OCI-LY3 (cell line): Measurements from ENCODE around the gene TRIM7.
A peak's percentile ranks its signal among the peaks of the same experiment; 100 is the strongest.

ENCODE experiments used
- H2AFZ ChIP-seq: fragments of 200-600, 300-600 bp; shearing (Covaris generic); 2 replicates; pipeline ENCODE4 v1.6.0; 2014; ENCODE audit warnings: antibody characterized with exemption, low read depth, low read length
- H3K27ac ChIP-seq: fragments of 200-600, 300-600 bp; sonication (generic); 2 replicates; pipeline ENCODE4 v1.5.1; 2014; ENCODE audit warnings: mild to moderate bottlenecking, low read length, moderate library complexity, mixed read lengths
- H3K27me3 ChIP-seq: fragments of 200-600, 300-600 bp; sonication (generic); 2 replicates; pipeline ENCODE4 v1.6.1; 2014; ENCODE audit warnings: low read depth, low read length, mixed read lengths
- H3K36me3 ChIP-seq: fragments of 200-600, 300-600 bp; sonication (generic); replicated peaks from 2 replicates; pipeline ENCODE3; 2014; ENCODE audit warnings: low read depth, low read length, mixed read lengths
- H3K4me1 ChIP-seq: fragments of 300-600, 200-600 bp; sonication (generic); 2 replicates; pipeline ENCODE4 v1.6.1; 2014; ENCODE audit warnings: low read length, mixed read lengths
- H3K4me2 ChIP-seq: fragments of 200-600, 300-600 bp; sonication (generic); 2 replicates; pipeline ENCODE4 v1.6.1; 2014; ENCODE audit warnings: low read length, mixed read lengths
- H3K4me3 ChIP-seq: fragments of 300-600, 200-600 bp; sonication (generic); 2 replicates; pipeline ENCODE4 v1.5.1; 2014; ENCODE audit warnings: antibody characterized with exemption, mild to moderate bottlenecking, low read length, moderate library complexity
- H3K79me2 ChIP-seq: fragments of 300-600, 200-600 bp; shearing (Covaris generic); 2 replicates; pipeline ENCODE4 v1.6.1; 2014; ENCODE audit warnings: mild to moderate bottlenecking, low read length, mixed read lengths
- H3K9ac ChIP-seq: fragments of 300-600, 200-600 bp; shearing (Covaris generic); 2 replicates; pipeline ENCODE4 v1.6.0; 2014; ENCODE audit warnings: mild to moderate bottlenecking, low read length, moderate library complexity
- H3K9me3 ChIP-seq: fragments of 200-600, 300-600 bp; shearing (Covaris generic); 2 replicates; pipeline ENCODE4 v1.6.1; 2014; ENCODE audit warnings: low read length, mixed read lengths; ENCODE audit not compliant: insufficient read depth
- H4K20me1 ChIP-seq: fragments of 200-600, 300-600 bp; sonication (generic); 2 replicates; pipeline ENCODE4 v1.6.1; 2016; ENCODE audit warnings: low read length, mixed read lengths; ENCODE audit not compliant: insufficient read depth
- EZH2phosphoT487 ChIP-seq: fragments of 200-600 bp; shearing (Covaris generic); IDR thresholded peaks from 2 replicates; pipeline ENCODE4 v1.6.1; 2018; ENCODE audit warnings: antibody characterized with exemption, mixed run types, low read depth
- TF ChIP-seq, protein P1 (sequence below): fragments of 200-600, 300-600 bp; sonication (generic); IDR thresholded peaks from 2 replicates; pipeline ENCODE4 v1.5.1; 2014; ENCODE audit warnings: antibody characterized with exemption, low read length, low read depth

Gene TRIM7

DNA sequence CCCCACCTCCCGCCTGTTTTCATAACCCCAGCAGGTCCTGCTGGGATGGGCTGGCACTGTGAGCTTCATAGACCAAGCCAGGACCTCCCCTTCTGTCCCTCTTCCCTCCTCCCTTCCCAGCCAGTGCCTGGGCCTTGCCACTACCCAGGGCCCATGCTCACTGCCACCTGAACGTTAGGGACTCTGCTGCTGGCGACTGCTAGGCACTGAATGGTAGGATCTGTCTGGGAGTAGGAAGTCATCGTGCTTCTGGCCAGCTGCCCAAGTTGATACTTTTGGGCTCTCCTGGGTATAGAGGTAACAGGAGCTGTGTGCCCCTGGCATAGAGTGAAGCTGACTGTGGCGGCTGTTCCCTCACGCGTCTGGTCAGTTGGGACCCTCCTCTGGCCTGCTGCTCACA is 26.4 kb upstream of the TRIM7 start:
- 0 out of 2 replicates have a peak, but pooled peaks cover 2% of the 10 kb centered on the region for H3K79me2 ChIP-seq
- H3K27ac ChIP-seq: no peak overlapping the region
- no peak overlapping the region for H3K9ac ChIP-seq
- no peaks in the 10 kb centered on the region for H3K9me3 ChIP-seq
- no peak overlapping the region for H3K4me2 ChIP-seq
- H3K4me1 ChIP-seq: no peaks in the 10 kb centered on the region
- no peaks in the 10 kb centered on the region for H3K27me3 ChIP-seq
- H3K36me3 ChIP-seq: peaks cover 28% of the 10 kb centered on the region
- H2AFZ ChIP-seq: no peak overlapping the region
- H4K20me1 ChIP-seq: peaks cover 7% of the 10 kb centered on the region
- TF ChIP-seq, protein P1, sequence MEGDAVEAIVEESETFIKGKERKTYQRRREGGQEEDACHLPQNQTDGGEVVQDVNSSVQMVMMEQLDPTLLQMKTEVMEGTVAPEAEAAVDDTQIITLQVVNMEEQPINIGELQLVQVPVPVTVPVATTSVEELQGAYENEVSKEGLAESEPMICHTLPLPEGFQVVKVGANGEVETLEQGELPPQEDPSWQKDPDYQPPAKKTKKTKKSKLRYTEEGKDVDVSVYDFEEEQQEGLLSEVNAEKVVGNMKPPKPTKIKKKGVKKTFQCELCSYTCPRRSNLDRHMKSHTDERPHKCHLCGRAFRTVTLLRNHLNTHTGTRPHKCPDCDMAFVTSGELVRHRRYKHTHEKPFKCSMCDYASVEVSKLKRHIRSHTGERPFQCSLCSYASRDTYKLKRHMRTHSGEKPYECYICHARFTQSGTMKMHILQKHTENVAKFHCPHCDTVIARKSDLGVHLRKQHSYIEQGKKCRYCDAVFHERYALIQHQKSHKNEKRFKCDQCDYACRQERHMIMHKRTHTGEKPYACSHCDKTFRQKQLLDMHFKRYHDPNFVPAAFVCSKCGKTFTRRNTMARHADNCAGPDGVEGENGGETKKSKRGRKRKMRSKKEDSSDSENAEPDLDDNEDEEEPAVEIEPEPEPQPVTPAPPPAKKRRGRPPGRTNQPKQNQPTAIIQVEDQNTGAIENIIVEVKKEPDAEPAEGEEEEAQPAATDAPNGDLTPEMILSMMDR: no peak
- no peak for TF ChIP-seq EZH2phosphoT487
- no peak overlapping the region for H3K4me3 ChIP-seq

DNA sequence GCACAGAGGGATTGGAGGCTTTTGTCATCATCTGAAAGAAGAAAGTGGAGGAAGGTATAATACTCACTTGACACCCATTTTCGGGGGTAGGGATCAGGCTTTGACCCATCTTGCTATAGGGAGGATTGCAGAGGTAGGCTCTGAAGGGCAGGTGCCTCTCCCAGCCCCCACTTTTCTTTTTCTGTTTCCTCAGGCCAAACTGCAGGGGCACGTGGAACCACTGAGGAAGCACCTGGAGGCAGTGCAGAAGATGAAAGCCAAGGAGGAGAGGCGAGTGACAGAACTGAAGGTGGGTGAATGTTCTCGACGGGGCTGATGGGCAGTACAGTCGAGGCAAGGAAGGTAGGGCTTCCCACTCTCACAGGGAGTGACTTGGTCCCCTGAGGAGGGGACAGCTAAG is 25.6 kb upstream of the TRIM7 start:
- no peaks in the 10 kb centered on the region for H3K4me1 ChIP-seq
- no peak overlapping the region for H3K4me3 ChIP-seq
- no peak overlapping the region for H3K4me2 ChIP-seq
- H3K27me3 ChIP-seq: no peaks in the 10 kb centered on the region
- no peaks in the 10 kb centered on the region; the same call in 1 of the 2 replicates for H4K20me1 ChIP-seq
- H3K27ac ChIP-seq: no peak overlapping the region
- no peaks in the 10 kb centered on the region for H3K9me3 ChIP-seq
- H3K79me2 ChIP-seq: peaks cover 7% of the 10 kb centered on the region; the same call in 1 of the 2 replicates
- H3K36me3 ChIP-seq: peaks cover 19% of the 10 kb centered on the region
- H3K9ac ChIP-seq: no peak overlapping the region
- H2AFZ ChIP-seq: no peak overlapping the region
- TF ChIP-seq, protein P1: no peak
- no peak for TF ChIP-seq EZH2phosphoT487

DNA sequence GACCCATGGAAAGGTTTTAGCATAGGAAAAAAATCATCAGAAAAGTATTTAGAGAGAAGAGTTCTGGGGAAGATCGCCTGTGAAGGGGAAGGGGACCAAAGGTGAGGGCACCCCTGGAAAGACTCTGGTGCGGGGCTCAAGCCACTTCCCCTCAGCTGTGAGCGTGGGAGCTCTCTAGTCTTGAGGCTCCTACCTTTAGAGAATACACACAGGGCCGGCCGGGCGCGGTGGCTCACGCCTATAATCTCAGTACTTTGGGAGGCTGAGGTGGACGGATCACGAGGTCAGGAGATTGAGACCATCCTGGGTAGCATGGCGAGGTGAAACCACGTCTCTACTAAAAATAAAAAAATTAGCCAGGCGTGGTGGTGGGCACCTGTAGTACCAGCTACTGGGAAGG is 25.0 kb upstream of the TRIM7 start:
- peaks cover 3% of the 10 kb centered on the region for H3K4me1 ChIP-seq
- H3K9ac ChIP-seq: no peak overlapping the region
- H3K36me3 ChIP-seq: peaks cover 18% of the 10 kb centered on the region
- no peak overlapping the region for H3K4me2 ChIP-seq
- H3K9me3 ChIP-seq: no peaks in the 10 kb centered on the region
- TF ChIP-seq, protein P1: no peak
- TF ChIP-seq EZH2phosphoT487: no peak
- H3K79me2 ChIP-seq: peaks cover 12% of the 10 kb centered on the region
- no peaks in the 10 kb centered on the region; the same call in 1 of the 2 replicates for H4K20me1 ChIP-seq
- H3K27ac ChIP-seq: no peak overlapping the region
- no peaks in the 10 kb centered on the region for H3K27me3 ChIP-seq
- H3K4me3 ChIP-seq: no peak overlapping the region
- no peak overlapping the region for H2AFZ ChIP-seq

DNA sequence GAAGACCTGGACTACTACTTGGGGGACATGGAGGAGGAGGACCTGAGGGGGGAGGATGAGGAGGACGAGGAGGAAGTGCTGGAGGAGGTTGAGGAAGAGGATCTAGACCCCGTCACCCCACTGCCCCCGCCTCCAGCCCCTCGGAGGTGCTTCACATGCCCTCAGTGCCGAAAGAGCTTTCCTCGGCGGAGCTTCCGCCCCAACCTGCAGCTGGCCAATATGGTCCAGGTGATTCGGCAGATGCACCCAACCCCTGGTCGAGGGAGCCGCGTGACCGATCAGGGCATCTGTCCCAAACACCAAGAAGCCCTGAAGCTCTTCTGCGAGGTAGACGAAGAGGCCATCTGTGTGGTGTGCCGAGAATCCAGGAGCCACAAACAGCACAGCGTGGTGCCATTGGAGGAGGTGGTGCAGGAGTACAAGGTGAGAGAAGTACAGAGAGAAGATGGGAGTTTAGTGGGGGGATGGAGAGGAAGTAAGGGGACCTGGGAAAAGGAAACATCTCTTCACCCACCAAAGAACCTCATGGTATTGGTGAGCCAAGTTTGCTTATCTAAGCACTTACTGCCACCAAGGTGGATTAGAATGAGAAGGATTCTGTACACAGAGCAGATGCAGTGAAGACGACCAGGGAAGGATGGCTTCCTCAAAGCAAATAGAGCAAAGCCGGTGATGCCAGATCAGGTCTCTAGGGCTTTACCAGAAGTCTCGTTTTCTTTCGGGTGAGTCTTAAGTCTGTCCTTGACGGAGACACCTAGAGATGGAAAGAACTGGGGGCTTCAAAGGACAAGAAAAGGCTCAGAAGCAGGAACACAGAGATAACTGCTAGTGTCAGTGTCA is 19.6 kb upstream of the TRIM7 start:
- Histone ChIP-seq H2AFZ (no peak overlapping the region), H3K27me3 (no peaks in the 10 kb centered on the region), H3K36me3 (peaks cover 9% of the 10 kb centered on the region), H3K4me2 (peak overlapping the region; percentile 86), H3K27ac (peak overlapping the region; percentile 94), H3K4me1 (peaks cover 15% of the 10 kb centered on the region), H3K9ac (peak overlapping the region; percentile 87), H3K4me3 (peak overlapping the region; percentile 87), H3K9me3 (no peaks in the 10 kb centered on the region), H4K20me1 (no peaks in the 10 kb centered on the region), H3K79me2 (peaks cover 26% of the 10 kb centered on the region)
- no peak for TF ChIP-seq EZH2phosphoT487
- TF ChIP-seq, protein P1: no peak
